Measurements from ENCODE around the gene DDX6. TPM values are rescaled to one million over a fixed set of nuclear protein-coding genes. Genes with fewer than 3 reads are reported as not detected.

Gene DDX6
- total RNA-seq, 1 donor from 2014 or later = 332 TPM

- Histone ChIP-seq H3K4me2 (peak overlapping the region; percentile 62), H2AFZ (replicated peaks) (peak overlapping the region; percentile 79), H3K9me3 (ENCODE audit: low read depth) (no peaks in the 10 kb centered on the region), H3K4me3 (no peak overlapping the region), H3K27me3 (no peaks in the 10 kb centered on the region), H3F3A (ENCODE audit: low read depth) (peaks cover 10% of the 10 kb centered on the region), H3K4me1 (peaks cover 15% of the 10 kb centered on the region), H3K9ac (no peak overlapping the region), H4K20me1 (ENCODE audit: low read depth) (no peaks in the 10 kb centered on the region), H3K27ac (no peak overlapping the region), H3K36me3 (no peaks in the 10 kb centered on the region), H3K79me2 (ENCODE audit: low read depth) (no peaks in the 10 kb centered on the region)
- Mint-ChIP-seq H3K9me3 (no peaks in the 10 kb centered on the region), H3K27ac (peak overlapping the region; percentile 77), H3K4me1 (peaks cover 21% of the 10 kb centered on the region), H3K27me3 (ENCODE audit: insufficient read depth, low read depth) (peaks cover 4% of the 10 kb centered on the region), H3K4me3 (peak overlapping the region; percentile 0), H3K36me3 (no peaks in the 10 kb centered on the region)
- TF ChIP-seq EZH2phosphoT487 (IDR thresholded peaks at IDR 0.05) (no peak), CTCF (IDR thresholded peaks at IDR 0.05) (no peak), EZH2 (IDR thresholded peaks at IDR 0.05) (no peak)
- DNase-seq (ENCODE audit: low spot score) = peak; percentile 39
Measured at GRCh38 chr11:118705791-118706545, 85.0 kb downstream of the DDX6 start.

GRCh38 chr11:118705111-118705741 lies 85.7 kb downstream of the DDX6 start:
- H3K4me1 Mint-ChIP-seq = peaks cover 21% of the 10 kb centered on the region
- TF ChIP-seq CTCF (IDR thresholded peaks at IDR 0.05) (no peak), EZH2 (IDR thresholded peaks at IDR 0.05) (no peak), EZH2phosphoT487 (IDR thresholded peaks at IDR 0.05) (no peak)
- H3K36me3 Mint-ChIP-seq = no peaks in the 10 kb centered on the region
- Histone ChIP-seq H3K36me3 (no peaks in the 10 kb centered on the region), H3K9ac (no peak overlapping the region), H3K27me3 (no peaks in the 10 kb centered on the region), H3K9me3 (ENCODE audit: low read depth) (no peaks in the 10 kb centered on the region), H3K4me1 (peaks cover 15% of the 10 kb centered on the region), H3K4me3 (no peak overlapping the region), H3K79me2 (ENCODE audit: low read depth) (no peaks in the 10 kb centered on the region), H3K4me2 (peak overlapping the region; percentile 62), H3K27ac (no peak overlapping the region), H3F3A (ENCODE audit: low read depth) (peaks cover 10% of the 10 kb centered on the region), H4K20me1 (ENCODE audit: low read depth) (no peaks in the 10 kb centered on the region), H2AFZ (replicated peaks) (peak overlapping the region; percentile 59)
- peaks cover 4% of the 10 kb centered on the region for H3K27me3 Mint-ChIP-seq (ENCODE audit: insufficient read depth, low read depth)
- H3K4me3 Mint-ChIP-seq = no peak overlapping the region
- H3K27ac Mint-ChIP-seq = peak overlapping the region; percentile 94
- DNase-seq (ENCODE audit: low spot score) = peak; percentile 51
- H3K9me3 Mint-ChIP-seq = peaks cover 3% of the 10 kb centered on the region

- H3K4me3 ChIP-seq = no peak overlapping the region
- H3K36me3 Mint-ChIP-seq = no peaks in the 10 kb centered on the region
- H3K4me1 ChIP-seq = peaks cover 15% of the 10 kb centered on the region
Measured at GRCh38 chr11:118703563-118704106, 87.3 kb downstream of the DDX6 start.

More at GRCh38 chr11:118703563-118704106, 87.3 kb downstream of the DDX6 start:
- no peak overlapping the region for H3K9ac ChIP-seq
- H3K4me1 Mint-ChIP-seq = peaks cover 23% of the 10 kb centered on the region
- TF ChIP-seq CTCF (IDR thresholded peaks at IDR 0.05) (no peak), EZH2 (IDR thresholded peaks at IDR 0.05) (no peak), EZH2phosphoT487 (IDR thresholded peaks at IDR 0.05) (no peak)
- H3K9me3 Mint-ChIP-seq = peaks cover 3% of the 10 kb centered on the region
- H3K36me3 ChIP-seq = no peaks in the 10 kb centered on the region
- peaks cover 4% of the 10 kb centered on the region for H3K27me3 Mint-ChIP-seq (ENCODE audit: insufficient read depth, low read depth)
- H3F3A ChIP-seq (ENCODE audit: low read depth) = peaks cover 10% of the 10 kb centered on the region
- no peaks in the 10 kb centered on the region for H4K20me1 ChIP-seq (ENCODE audit: low read depth)
- H3K79me2 ChIP-seq (ENCODE audit: low read depth) = no peaks in the 10 kb centered on the region
- no peak overlapping the region for H2AFZ ChIP-seq (replicated peaks)
- peak overlapping the region; percentile 50 for H3K27ac Mint-ChIP-seq
- no peak for DNase-seq (ENCODE audit: low spot score)
- no peak overlapping the region for H3K27ac ChIP-seq
- H3K4me3 Mint-ChIP-seq = no peak overlapping the region
- H3K4me2 ChIP-seq = no peak overlapping the region
- H3K27me3 ChIP-seq = no peaks in the 10 kb centered on the region
- H3K9me3 ChIP-seq (ENCODE audit: low read depth) = no peaks in the 10 kb centered on the region

All from neural progenitor cell (in vitro differentiated cells).